SK-N-SH treated with all-trans-retinoic acid at 6 μM for 48 hours (cell line): ENCODE results near the gene ZNRF4.

Experiments
- ATAC-seq: fragments of 200-7000 bp; cut with Tn5 transposase; 3 replicates; pipeline ENCODE4 v1.9.1; 2020; ENCODE audit warnings: mild to moderate bottlenecking, moderate library complexity
- ARNTL ChIP-seq: fragments of 450-650 bp; formaldehyde crosslinking; IDR thresholded peaks from 2 replicates; pipeline ENCODE4 v1.5.0; 2020; ENCODE audit warnings: low read depth, mild to moderate bottlenecking, moderate library complexity, borderline replicate concordance
- BACH2 ChIP-seq: fragments of 250-450 bp; sonication (Bioruptor Pico); IDR thresholded peaks from 2 replicates; pipeline ENCODE4 v1.9.0; 2021; ENCODE audit warnings: mild to moderate bottlenecking, borderline replicate concordance
- CSDC2 ChIP-seq: fragments of 250-450 bp; sonication (Bioruptor Pico); IDR thresholded peaks from 2 replicates; pipeline ENCODE4 v1.5.0; 2020; ENCODE audit warnings: mild to moderate bottlenecking, moderate library complexity
- ESRRG ChIP-seq: fragments of 250-450 bp; sonication (Bioruptor Pico); IDR thresholded peaks from 2 replicates; pipeline ENCODE4 v1.6.1; 2021; ENCODE audit warnings: mild to moderate bottlenecking
- GLIS3 ChIP-seq: fragments of 250-450 bp; sonication (Bioruptor Pico); IDR thresholded peaks from 2 replicates; pipeline ENCODE4 v1.5.0; 2020; ENCODE audit warnings: mild to moderate bottlenecking, moderate library complexity
- ISL1 ChIP-seq: fragments of 250-450 bp; sonication (Bioruptor Pico); IDR thresholded peaks from 2 replicates; pipeline ENCODE4 v2.1.2; 2022; ENCODE audit warnings: mild to moderate bottlenecking, moderate library complexity
- OSR1 ChIP-seq: fragments of 250-450 bp; sonication (Bioruptor Pico); IDR thresholded peaks from 2 replicates; pipeline ENCODE4 v1.8.0; 2022; ENCODE audit warnings: moderate library complexity, mild to moderate bottlenecking, inconsistent platforms
- PPARA ChIP-seq: fragments of 250-450 bp; sonication (Bioruptor Pico); IDR thresholded peaks from 2 replicates; pipeline ENCODE4 v1.5.0; 2020; ENCODE audit warnings: mild to moderate bottlenecking, borderline replicate concordance
- RARB ChIP-seq: fragments of 250-450 bp; sonication (Bioruptor Pico); IDR thresholded peaks from 2 replicates; pipeline ENCODE4 v1.8.0; 2021; ENCODE audit warnings: mild to moderate bottlenecking, moderate library complexity
- SNAI2 ChIP-seq: fragments of 250-450 bp; sonication (Bioruptor Pico); IDR thresholded peaks from 2 replicates; pipeline ENCODE4 v1.5.0; 2020; ENCODE audit warnings: mild to moderate bottlenecking, moderate library complexity
- TOX ChIP-seq: fragments of 250-450 bp; sonication (Bioruptor Pico); IDR thresholded peaks from 2 replicates; pipeline ENCODE4 v1.8.0; 2021; ENCODE audit warnings: mild to moderate bottlenecking, moderate library complexity, borderline replicate concordance
- ZFP3 ChIP-seq: fragments of 250-450 bp; sonication (Bioruptor Pico); IDR thresholded peaks from 2 replicates; pipeline ENCODE4 v1.5.0; 2020; ENCODE audit warnings: mild to moderate bottlenecking, moderate library complexity
- ZFP30 ChIP-seq: fragments of 450-650 bp; formaldehyde crosslinking; IDR thresholded peaks from 2 replicates; pipeline ENCODE4 v1.5.0; 2022; ENCODE audit warnings: mild to moderate bottlenecking, moderate library complexity
- ZNF565 ChIP-seq: fragments of 450-650 bp; formaldehyde crosslinking; conservative IDR thresholded peaks from 2 replicates; pipeline ENCODE4 v1.5.0; 2020; ENCODE audit warnings: low read depth, mild to moderate bottlenecking, moderate library complexity
- ZNF70 ChIP-seq: fragments of 450-650 bp; formaldehyde crosslinking; IDR thresholded peaks from 2 replicates; pipeline ENCODE4 v1.5.0; 2020; ENCODE audit warnings: mild to moderate bottlenecking, moderate library complexity
- ZNF8 ChIP-seq: fragments of 450-650 bp; formaldehyde crosslinking; IDR thresholded peaks from 2 replicates; pipeline ENCODE4 v1.5.0; 2020; ENCODE audit warnings: mild to moderate bottlenecking, moderate library complexity
- TF ChIP-seq, protein P1 (sequence below): fragments of 250-450 bp; sonication (Bioruptor Pico); IDR thresholded peaks from 2 replicates; pipeline ENCODE4 v1.8.0; 2021; ENCODE audit warnings: low read depth, mild to moderate bottlenecking, moderate library complexity, borderline replicate concordance
- TF ChIP-seq, protein P2 (sequence below): fragments of 250-450 bp; sonication (Bioruptor Pico); IDR thresholded peaks from 2 replicates; pipeline ENCODE4 v1.5.1; 2021; ENCODE audit warnings: mild to moderate bottlenecking, moderate library complexity
- TF ChIP-seq, protein P3 (sequence below): fragments of 250-450 bp; sonication (Bioruptor Pico); IDR thresholded peaks from 2 replicates; pipeline ENCODE4 v1.8.0; 2020; ENCODE audit warnings: mild to moderate bottlenecking, moderate library complexity, borderline replicate concordance
- TF ChIP-seq, protein P4 (sequence below): fragments of 250-450 bp; sonication (Bioruptor Pico); IDR thresholded peaks from 2 replicates; pipeline ENCODE4 v1.5.0; 2020; ENCODE audit warnings: mild to moderate bottlenecking, moderate library complexity
- TF ChIP-seq, protein P5 (sequence below): fragments of 250-450 bp; sonication (Bioruptor Pico); IDR thresholded peaks from 2 replicates; pipeline ENCODE4 v1.5.1; 2020; ENCODE audit warnings: low read depth, mild to moderate bottlenecking, moderate library complexity

ZNRF4 gene

DNA sequence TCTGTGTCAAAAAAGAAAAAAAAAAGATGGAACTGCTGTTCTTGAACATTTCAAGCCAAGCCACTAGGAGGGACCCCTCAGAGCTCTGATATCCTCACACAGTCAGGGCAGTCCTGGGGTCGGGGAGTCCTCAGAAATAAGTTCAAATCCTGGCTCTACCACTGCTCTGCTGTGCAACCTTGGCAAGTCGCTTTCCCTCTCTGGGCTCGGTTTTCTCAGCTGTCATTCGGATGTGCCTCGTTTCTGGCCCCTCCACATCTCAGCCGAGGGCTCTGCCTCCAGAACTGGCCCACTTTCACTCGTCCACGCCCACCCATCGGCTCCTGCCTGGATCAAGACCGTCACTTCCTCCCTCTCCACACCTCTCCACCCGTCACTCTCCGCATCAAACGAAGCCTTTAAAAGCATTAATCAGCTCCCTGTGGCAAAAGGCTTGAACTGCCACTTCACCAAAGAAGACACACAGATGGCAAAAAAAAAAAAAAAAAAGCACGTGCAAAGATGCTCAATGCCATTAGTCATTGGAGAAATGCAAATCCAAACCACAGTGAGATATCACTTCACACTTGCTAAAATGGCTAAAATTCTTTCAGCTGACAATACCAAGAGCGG is 7.4 kb upstream of the ZNRF4 start:
- no peak for TF ChIP-seq TOX (CRISPR knock-in tag)
- no peak for TF ChIP-seq ZNF565 (CRISPR knock-in tag)
- no peak for TF ChIP-seq ZFP30
- ATAC-seq, result no peak

DNA sequence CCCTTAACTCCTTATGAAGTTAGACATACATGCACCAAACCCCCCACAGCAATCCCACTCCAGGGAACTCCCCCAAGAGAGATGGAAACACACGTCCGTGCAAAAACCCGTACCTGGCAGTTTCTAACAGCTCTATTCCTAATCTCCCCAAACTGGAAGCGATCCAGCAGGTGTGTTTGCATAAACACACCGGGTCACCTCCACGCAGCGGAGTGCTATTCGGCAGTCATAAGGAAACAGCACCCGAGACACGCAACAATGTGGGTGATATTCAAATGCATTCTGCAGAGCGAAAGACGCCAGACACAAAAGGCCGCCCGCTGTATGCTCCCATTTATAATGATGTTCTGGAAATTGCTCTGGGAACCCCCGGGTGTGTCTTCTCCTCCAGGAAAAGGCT is 6.8 kb upstream of the ZNRF4 start:
- TF ChIP-seq OSR1 (CRISPR knock-in tag) (no peak), ISL1 (no peak), ZNF8 (no peak), TOX (CRISPR knock-in tag) (no peak), GLIS3 (CRISPR knock-in tag) (no peak), ESRRG (CRISPR knock-in tag) (no peak), ZNF565 (CRISPR knock-in tag) (no peak), RARB (no peak), CSDC2 (CRISPR knock-in tag) (no peak), PPARA (CRISPR knock-in tag) (no peak), BACH2 (CRISPR knock-in tag) (no peak), ARNTL (CRISPR knock-in tag) (no peak), ZFP3 (no peak), SNAI2 (no peak)
- TF ChIP-seq, protein P1, sequence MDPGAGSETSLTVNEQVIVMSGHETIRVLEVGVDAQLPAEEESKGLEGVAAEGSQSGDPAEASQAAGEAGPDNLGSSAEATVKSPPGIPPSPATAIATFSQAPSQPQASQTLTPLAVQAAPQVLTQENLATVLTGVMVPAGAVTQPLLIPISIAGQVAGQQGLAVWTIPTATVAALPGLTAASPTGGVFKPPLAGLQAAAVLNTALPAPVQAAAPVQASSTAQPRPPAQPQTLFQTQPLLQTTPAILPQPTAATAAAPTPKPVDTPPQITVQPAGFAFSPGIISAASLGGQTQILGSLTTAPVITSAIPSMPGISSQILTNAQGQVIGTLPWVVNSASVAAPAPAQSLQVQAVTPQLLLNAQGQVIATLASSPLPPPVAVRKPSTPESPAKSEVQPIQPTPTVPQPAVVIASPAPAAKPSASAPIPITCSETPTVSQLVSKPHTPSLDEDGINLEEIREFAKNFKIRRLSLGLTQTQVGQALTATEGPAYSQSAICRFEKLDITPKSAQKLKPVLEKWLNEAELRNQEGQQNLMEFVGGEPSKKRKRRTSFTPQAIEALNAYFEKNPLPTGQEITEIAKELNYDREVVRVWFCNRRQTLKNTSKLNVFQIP (CRISPR knock-in tag), result no peak
- TF ChIP-seq, protein P2, sequence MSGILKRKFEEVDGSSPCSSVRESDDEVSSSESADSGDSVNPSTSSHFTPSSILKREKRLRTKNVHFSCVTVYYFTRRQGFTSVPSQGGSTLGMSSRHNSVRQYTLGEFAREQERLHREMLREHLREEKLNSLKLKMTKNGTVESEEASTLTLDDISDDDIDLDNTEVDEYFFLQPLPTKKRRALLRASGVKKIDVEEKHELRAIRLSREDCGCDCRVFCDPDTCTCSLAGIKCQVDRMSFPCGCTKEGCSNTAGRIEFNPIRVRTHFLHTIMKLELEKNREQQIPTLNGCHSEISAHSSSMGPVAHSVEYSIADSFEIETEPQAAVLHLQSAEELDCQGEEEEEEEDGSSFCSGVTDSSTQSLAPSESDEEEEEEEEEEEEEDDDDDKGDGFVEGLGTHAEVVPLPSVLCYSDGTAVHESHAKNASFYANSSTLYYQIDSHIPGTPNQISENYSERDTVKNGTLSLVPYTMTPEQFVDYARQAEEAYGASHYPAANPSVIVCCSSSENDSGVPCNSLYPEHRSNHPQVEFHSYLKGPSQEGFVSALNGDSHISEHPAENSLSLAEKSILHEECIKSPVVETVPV (CRISPR knock-in tag), result no peak
- TF ChIP-seq, protein P3, sequence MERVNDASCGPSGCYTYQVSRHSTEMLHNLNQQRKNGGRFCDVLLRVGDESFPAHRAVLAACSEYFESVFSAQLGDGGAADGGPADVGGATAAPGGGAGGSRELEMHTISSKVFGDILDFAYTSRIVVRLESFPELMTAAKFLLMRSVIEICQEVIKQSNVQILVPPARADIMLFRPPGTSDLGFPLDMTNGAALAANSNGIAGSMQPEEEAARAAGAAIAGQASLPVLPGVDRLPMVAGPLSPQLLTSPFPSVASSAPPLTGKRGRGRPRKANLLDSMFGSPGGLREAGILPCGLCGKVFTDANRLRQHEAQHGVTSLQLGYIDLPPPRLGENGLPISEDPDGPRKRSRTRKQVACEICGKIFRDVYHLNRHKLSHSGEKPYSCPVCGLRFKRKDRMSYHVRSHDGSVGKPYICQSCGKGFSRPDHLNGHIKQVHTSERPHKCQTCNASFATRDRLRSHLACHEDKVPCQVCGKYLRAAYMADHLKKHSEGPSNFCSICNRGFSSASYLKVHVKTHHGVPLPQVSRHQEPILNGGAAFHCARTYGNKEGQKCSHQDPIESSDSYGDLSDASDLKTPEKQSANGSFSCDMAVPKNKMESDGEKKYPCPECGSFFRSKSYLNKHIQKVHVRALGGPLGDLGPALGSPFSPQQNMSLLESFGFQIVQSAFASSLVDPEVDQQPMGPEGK, result no peak
- TF ChIP-seq, protein P4, sequence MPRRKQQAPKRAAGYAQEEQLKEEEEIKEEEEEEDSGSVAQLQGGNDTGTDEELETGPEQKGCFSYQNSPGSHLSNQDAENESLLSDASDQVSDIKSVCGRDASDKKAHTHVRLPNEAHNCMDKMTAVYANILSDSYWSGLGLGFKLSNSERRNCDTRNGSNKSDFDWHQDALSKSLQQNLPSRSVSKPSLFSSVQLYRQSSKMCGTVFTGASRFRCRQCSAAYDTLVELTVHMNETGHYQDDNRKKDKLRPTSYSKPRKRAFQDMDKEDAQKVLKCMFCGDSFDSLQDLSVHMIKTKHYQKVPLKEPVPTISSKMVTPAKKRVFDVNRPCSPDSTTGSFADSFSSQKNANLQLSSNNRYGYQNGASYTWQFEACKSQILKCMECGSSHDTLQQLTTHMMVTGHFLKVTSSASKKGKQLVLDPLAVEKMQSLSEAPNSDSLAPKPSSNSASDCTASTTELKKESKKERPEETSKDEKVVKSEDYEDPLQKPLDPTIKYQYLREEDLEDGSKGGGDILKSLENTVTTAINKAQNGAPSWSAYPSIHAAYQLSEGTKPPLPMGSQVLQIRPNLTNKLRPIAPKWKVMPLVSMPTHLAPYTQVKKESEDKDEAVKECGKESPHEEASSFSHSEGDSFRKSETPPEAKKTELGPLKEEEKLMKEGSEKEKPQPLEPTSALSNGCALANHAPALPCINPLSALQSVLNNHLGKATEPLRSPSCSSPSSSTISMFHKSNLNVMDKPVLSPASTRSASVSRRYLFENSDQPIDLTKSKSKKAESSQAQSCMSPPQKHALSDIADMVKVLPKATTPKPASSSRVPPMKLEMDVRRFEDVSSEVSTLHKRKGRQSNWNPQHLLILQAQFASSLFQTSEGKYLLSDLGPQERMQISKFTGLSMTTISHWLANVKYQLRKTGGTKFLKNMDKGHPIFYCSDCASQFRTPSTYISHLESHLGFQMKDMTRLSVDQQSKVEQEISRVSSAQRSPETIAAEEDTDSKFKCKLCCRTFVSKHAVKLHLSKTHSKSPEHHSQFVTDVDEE, result no peak
- TF ChIP-seq, protein P5, sequence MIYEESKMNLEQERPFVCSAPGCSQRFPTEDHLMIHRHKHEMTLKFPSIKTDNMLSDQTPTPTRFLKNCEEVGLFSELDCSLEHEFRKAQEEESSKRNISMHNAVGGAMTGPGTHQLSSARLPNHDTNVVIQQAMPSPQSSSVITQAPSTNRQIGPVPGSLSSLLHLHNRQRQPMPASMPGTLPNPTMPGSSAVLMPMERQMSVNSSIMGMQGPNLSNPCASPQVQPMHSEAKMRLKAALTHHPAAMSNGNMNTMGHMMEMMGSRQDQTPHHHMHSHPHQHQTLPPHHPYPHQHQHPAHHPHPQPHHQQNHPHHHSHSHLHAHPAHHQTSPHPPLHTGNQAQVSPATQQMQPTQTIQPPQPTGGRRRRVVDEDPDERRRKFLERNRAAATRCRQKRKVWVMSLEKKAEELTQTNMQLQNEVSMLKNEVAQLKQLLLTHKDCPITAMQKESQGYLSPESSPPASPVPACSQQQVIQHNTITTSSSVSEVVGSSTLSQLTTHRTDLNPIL (CRISPR knock-in tag), result no peak
- no peak for ATAC-seq

DNA sequence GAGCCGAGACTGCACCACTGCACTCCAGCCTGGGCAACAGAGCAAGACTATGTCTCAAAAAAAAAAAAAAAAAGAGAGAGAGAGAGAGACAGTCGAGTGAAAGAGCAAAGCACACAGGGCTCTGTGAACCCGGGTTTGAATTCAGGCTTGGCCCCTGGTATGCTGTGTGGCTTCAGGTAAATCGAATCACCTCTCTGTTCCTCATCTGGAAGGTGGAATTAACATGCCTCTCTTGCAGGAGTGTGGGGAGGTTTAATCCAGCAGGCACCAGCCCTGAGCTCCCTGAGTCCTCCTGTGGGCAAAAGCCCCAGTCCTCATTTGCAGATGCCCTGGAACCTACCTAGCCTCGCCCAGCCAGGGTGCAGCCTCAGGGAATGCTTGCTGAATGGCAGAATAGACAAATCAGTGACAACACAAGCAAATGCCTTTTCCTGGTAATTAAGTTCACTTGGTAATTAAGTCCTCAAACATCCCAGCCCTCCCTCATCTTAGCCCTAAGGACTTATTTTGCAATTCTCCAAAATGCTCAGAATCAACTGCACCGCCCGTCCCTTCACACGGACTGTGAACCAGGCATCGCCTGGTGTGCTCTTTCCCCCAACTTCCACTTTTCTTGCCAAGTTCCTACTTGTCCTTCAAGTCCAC is 4.6 kb upstream of the ZNRF4 start:
- ATAC-seq, result no peak
- TF ChIP-seq RARB (no peak), ZNF70 (no peak), CSDC2 (CRISPR knock-in tag) (no peak), OSR1 (CRISPR knock-in tag) (no peak), BACH2 (CRISPR knock-in tag) (no peak), ZFP3 (no peak), SNAI2 (no peak), ARNTL (CRISPR knock-in tag) (no peak), ZNF8 (no peak)
- TF ChIP-seq, protein P5 (CRISPR knock-in tag), result no peak
- TF ChIP-seq, protein P2 (CRISPR knock-in tag), result no peak
- TF ChIP-seq, protein P3, result no peak
